Right cardiac atrium (tissue), 5 donors: ENCODE data around the gene ATP5MC2. TPM values are rescaled to one million over a fixed set of nuclear protein-coding genes. Genes with fewer than 3 reads are reported as not detected.
A peak's percentile ranks its signal among the peaks of the same experiment; 100 is the strongest.
"Not testable (repeated sequence)": the region's sequence is repeated elsewhere in the genome, so short reads cannot be mapped to it uniquely, and the experiment has no call there.

Experiments
- ATAC-seq, 2 donors: fragments of 200-7000 bp; cut with Tn5 transposase; one replicate each; pipeline versions ENCODE4 v1.8.0 to v1.9.1; 2020; ENCODE audit warnings: moderate library complexity in 2 of 2, mild to moderate bottlenecking in 1 of 2
- DNase-seq, 3 donors: peaks; one replicate each; pipeline ENCODE4 v3.0.0-alpha.2; 2020
- H3K27ac ChIP-seq: one replicate; pipeline ENCODE4 v1.5.1; 2013; ENCODE audit warnings: mild to moderate bottlenecking, low read length, control low read depth, moderate library complexity
- H3K27me3 ChIP-seq: one replicate; pipeline ENCODE4 v1.6.1; 2013; ENCODE audit not compliant: control insufficient read depth, insufficient read depth
- H3K4me1 ChIP-seq: one replicate; pipeline ENCODE4 v1.6.1; 2013; ENCODE audit warnings: low read length; ENCODE audit not compliant: control insufficient read depth, insufficient read depth
- H3K4me3 ChIP-seq: one replicate; pipeline ENCODE4 v1.5.1; 2013; ENCODE audit warnings: low read length, control low read depth
- H3K9me3 ChIP-seq: one replicate; pipeline ENCODE4 v1.6.1; 2013; ENCODE audit warnings: low read length; ENCODE audit not compliant: control insufficient read depth
- WGBS: extraction: QIAGEN DNeasy Blood & Tissue Kit; methylation state at CpG from one replicate; pipeline ENCODE4 v1.1.7; 2013; 5-methylcytosine and 5-hydroxymethylcytosine counted together
- intact Hi-C, 4 donors: fragments of 100-400 bp; cut with DNase I; formaldehyde crosslinking; loops; one replicate each; pipeline versions ENCODE4 v1.11.0 to v1.14.0; 2022 to 2023
- long read RNA-seq, 4 donors: library from polyadenylated mRNA; unstranded; transcript quantifications; one replicate each; pipeline ENCODE4 v2.0.0, GENCODE V29; 2020 to 2021
- polyA plus RNA-seq: library from polyadenylated mRNA; stranded (reverse); fragments of 200-250 nt; gene quantifications from one replicate; pipeline ENCODE4 v1.2.3, GENCODE V29; 2013
- total RNA-seq, 4 donors: library from RNA; stranded (reverse); fragmentation: NEBNext Ultra II Directional; extraction: Animal tissue kit (Norgen Biotek cat#: 25700); gene quantifications; one replicate each; pipeline ENCODE4 v1.2.1, GENCODE V29; 2021
- donor health status: healthy with polysubstance abuse.
- donor health status: DM: no; HTN: yes; CAD: no.
- donor health status: DM: no; HTN: no; CAD: no.
- donor health status: DM: no; HTN: yes; CAD: no; lungs with severe emphysema.
- donor health status: DM: yes; HTN: yes; CAD: no.

The ATP5MC2 gene
- total RNA-seq (100 to 1,000 TPM; 397 to 507 (median 497) TPM), polyA plus RNA-seq (740 TPM)
- long read RNA-seq, donor 1, transcript ATP5MC2-202 (5 exons, 878 nt) = major isoform, 176 of 208 reads
- long read RNA-seq, donor 1, transcript ATP5MC2-203 (4 exons, 1,976 nt) = minor isoform, 21 of 208 reads
- long read RNA-seq, donor 1, partial matches to known transcripts = 6 of 208 reads
- long read RNA-seq, donor 1, other reads (novel, unspliced or antisense) = 4 of 208 reads
- long read RNA-seq, donor 2, transcript ATP5MC2-202 (5 exons, 878 nt) = major isoform, 204 of 252 reads
- long read RNA-seq, donor 2, transcript ATP5MC2-203 (4 exons, 1,976 nt) = minor isoform, 21 of 252 reads
- long read RNA-seq, donor 2, partial matches to known transcripts = 1 of 252 reads
- long read RNA-seq, donor 2, other reads (novel, unspliced or antisense) = 25 of 252 reads
- long read RNA-seq, donor 3, transcript ATP5MC2-203 (4 exons, 1,976 nt) = minor isoform, 16 of 91 reads
- long read RNA-seq, donor 3, transcript ATP5MC2-202 (5 exons, 878 nt) = major isoform, 61 of 91 reads
- long read RNA-seq, donor 3, partial matches to known transcripts = 4 of 91 reads
- long read RNA-seq, donor 3, other reads (novel, unspliced or antisense) = 8 of 91 reads
- long read RNA-seq, donor 4, transcript ATP5MC2-202 (5 exons, 878 nt) = major isoform, 134 of 164 reads
- long read RNA-seq, donor 4, transcript ATP5MC2-203 (4 exons, 1,976 nt) = minor isoform, 14 of 164 reads
- long read RNA-seq, donor 4, partial matches to known transcripts = 4 of 164 reads
- long read RNA-seq, donor 4, other reads (novel, unspliced or antisense) = 10 of 164 reads

GRCh38 chr12:53675701-53676607 lies at the start of gene ATP5MC2:
ATP5MC2 (minus strand) TSS chr12:53676083; CDS start chr12:53672614, 3,469 bp downstream.
- no peaks in the 10 kb centered on the region for H3K27me3 ChIP-seq
- DNase-seq = peak; percentile 97 to 98 (median 98)
- intact Hi-C loops = loop anchor here (5.0 to 10.0 kb wide), 5 partner anchors 49 to 134 kb away; partner anchors contain the start of gene ATF7 (in 2 of the 4)
- no peaks in the 10 kb centered on the region for H3K4me1 ChIP-seq
- under 1% methylated on average over 61 of the region's 61 CpGs for WGBS
- peak; percentile 95 to 97 for ATAC-seq
- H3K4me3 ChIP-seq = peak within 1 kb of the TSS; percentile 59
- no peaks in the 10 kb centered on the region for H3K9me3 ChIP-seq
- peak within 1 kb of the TSS; percentile 96 for H3K27ac ChIP-seq

DNA sequence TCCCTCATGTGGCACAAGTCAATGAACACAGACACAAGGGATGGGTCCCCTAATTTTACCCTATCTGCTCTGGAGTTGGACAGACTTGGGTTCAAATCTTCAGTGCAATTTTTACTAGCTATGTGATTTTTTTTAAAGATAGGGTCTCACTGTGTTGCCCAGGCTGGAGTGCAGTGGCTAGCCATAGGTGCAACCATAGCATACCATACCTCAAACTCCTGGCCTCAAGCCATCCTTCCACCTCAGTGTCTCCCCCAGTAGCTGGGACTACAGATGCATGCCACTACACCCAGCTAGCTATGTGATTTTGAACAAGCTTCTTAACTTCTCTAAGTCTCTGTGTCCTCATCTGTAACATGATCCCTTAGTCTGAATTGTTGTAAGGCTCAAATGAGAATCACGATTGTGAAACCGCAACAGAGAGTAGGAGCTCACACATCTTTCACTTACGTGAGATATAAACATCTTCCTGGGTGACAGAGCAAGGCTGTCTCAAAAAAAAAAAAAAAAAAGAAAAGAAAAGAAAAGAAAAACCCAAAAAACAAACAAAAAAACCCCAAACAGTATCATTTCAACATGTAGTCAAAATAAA lies 46.7 kb upstream of the ATP5MC2 start:
- Histone ChIP-seq H3K27ac (no peak overlapping the region), H3K4me3 (no peak overlapping the region), H3K4me1 (no peaks in the 10 kb centered on the region), H3K27me3 (no peaks in the 10 kb centered on the region), H3K9me3 (no peaks in the 10 kb centered on the region)
- ATAC-seq = no peak
- DNase-seq = no peak
- intact Hi-C loops = no loop called here
- 90% methylated on average over 3 of the region's 3 CpGs for WGBS

- ATAC-seq (no peak), DNase-seq (no peak)
- H3K9me3 ChIP-seq = no peaks in the 10 kb centered on the region
- no peaks in the 10 kb centered on the region for H3K27me3 ChIP-seq
- intact Hi-C loops = no loop called here
- no peak overlapping the region for H3K4me3 ChIP-seq
- no peak overlapping the region for H3K27ac ChIP-seq
- WGBS = 64% methylated on average over 1 of the region's 1 CpG
- no peaks in the 10 kb centered on the region for H3K4me1 ChIP-seq
Measured at GRCh38 chr12:53720946-53721345, 45.1 kb upstream of the ATP5MC2 start.

- Histone ChIP-seq H3K27ac (no peak overlapping the region), H3K4me3 (no peak overlapping the region), H3K9me3 (no peaks in the 10 kb centered on the region), H3K4me1 (no peaks in the 10 kb centered on the region), H3K27me3 (no peaks in the 10 kb centered on the region)
- 69% methylated on average over 2 of the region's 2 CpGs for WGBS
- no peak for DNase-seq
- ATAC-seq = no peak
- intact Hi-C loops = no loop called here
Measured at GRCh38 chr12:53719649-53720048, 43.8 kb upstream of the ATP5MC2 start.

DNA sequence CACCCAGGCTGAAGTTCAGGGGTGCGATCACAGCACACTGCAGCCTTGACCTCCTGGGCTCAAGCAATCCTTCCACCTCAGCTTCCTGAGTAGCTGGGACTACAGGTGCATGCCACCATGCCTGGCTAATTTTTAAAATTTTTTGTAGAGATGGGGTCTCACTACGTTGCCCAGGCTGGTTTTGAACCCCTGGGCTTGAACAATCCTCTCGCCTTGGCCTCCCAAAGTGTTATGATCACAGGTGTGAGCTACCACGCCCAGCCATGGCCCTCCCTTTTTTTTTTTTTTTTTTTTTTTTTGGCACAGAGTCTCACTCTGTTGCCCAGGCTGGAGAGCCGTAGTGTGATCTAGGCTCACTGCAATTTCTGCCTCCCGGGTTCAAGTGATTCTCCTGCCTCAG lies 42.7 kb upstream of the ATP5MC2 start:
- not testable (repeated sequence) for DNase-seq, H3K27me3 ChIP-seq
- 94% methylated on average over 6 of the region's 6 CpGs for WGBS

GRCh38 chr12:53717319-53717718 lies 41.4 kb upstream of the ATP5MC2 start:
- ATAC-seq (peak; percentile 79 to 82), DNase-seq (no peak)
- no peaks in the 10 kb centered on the region for H3K4me1 ChIP-seq
- H3K9me3 ChIP-seq = no peaks in the 10 kb centered on the region
- H3K4me3 ChIP-seq = no peak overlapping the region
- WGBS = 69% methylated on average over 5 of the region's 5 CpGs
- H3K27ac ChIP-seq = peak overlapping the region; percentile 43
- intact Hi-C loops = no loop called here
- no peaks in the 10 kb centered on the region for H3K27me3 ChIP-seq

More for the DNA sequence above, 42.7 kb upstream of the ATP5MC2 start:
- H3K4me1 ChIP-seq, intact Hi-C loops, H3K9me3 ChIP-seq, H3K4me3 ChIP-seq, ATAC-seq, H3K27ac ChIP-seq: not testable (repeated sequence)

- WGBS = 90% methylated on average over 4 of the region's 4 CpGs
- ATAC-seq (no peak), DNase-seq (no peak)
- H3K4me1 ChIP-seq = no peaks in the 10 kb centered on the region
- H3K27ac ChIP-seq = no peak overlapping the region
- intact Hi-C loops = no loop called here
- no peaks in the 10 kb centered on the region for H3K27me3 ChIP-seq
- H3K4me3 ChIP-seq = no peak overlapping the region
- no peaks in the 10 kb centered on the region for H3K9me3 ChIP-seq
Measured at GRCh38 chr12:53714004-53714403, 38.1 kb upstream of the ATP5MC2 start.

DNA sequence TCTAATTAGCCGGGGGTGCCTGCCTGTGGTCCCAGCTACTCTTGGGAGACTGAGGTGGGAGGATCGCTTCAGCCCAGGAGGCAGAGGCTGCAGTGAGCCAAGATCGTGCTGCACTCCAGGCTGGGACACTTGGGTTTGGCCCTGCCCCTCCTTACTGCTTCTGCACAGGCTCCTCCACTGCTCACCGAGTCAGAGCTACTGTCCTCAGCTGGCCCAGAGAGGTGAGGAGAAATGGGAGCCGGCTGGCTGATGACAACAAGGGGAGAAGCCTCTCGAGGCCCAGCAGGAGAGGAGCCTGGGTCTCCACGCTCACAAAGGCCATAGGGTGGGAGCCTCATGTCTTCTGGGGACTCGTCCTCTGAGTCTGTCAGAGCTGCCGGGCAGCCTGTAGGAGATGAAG lies 37.6 kb upstream of the ATP5MC2 start:
- Histone ChIP-seq H3K4me1 (no peaks in the 10 kb centered on the region), H3K4me3 (no peak overlapping the region), H3K27ac (no peak overlapping the region), H3K9me3 (no peaks in the 10 kb centered on the region), H3K27me3 (no peaks in the 10 kb centered on the region)
- intact Hi-C loops = no loop called here
- WGBS = 75% methylated on average over 9 of the region's 9 CpGs
- ATAC-seq (no peak), DNase-seq (no peak)

- intact Hi-C loops = no loop called here
- 70% methylated on average over 8 of the region's 8 CpGs for WGBS
- Histone ChIP-seq H3K4me1 (no peaks in the 10 kb centered on the region), H3K27me3 (no peaks in the 10 kb centered on the region), H3K27ac (no peak overlapping the region), H3K4me3 (no peak overlapping the region), H3K9me3 (no peaks in the 10 kb centered on the region)
- no peak for ATAC-seq
- DNase-seq = no peak
Measured at GRCh38 chr12:53712059-53712643, 36.3 kb upstream of the ATP5MC2 start.

- 38% methylated on average over 6 of the region's 6 CpGs for WGBS
- Histone ChIP-seq H3K4me3 (no peak overlapping the region), H3K27me3 (no peaks in the 10 kb centered on the region), H3K9me3 (no peaks in the 10 kb centered on the region), H3K4me1 (no peaks in the 10 kb centered on the region), H3K27ac (no peak overlapping the region)
- intact Hi-C loops = no loop called here
- no peak for ATAC-seq
- DNase-seq = no peak
Measured at GRCh38 chr12:53710091-53710490, 34.2 kb upstream of the ATP5MC2 start.
